GM23338 (cell line): ENCODE data around the gene ADPRH. TPM values are rescaled to one million over a fixed set of nuclear protein-coding genes. Genes with fewer than 3 reads are reported as not detected.

Source experiments
- ATAC-seq: fragments of 200-7000 bp; cut with Tn5 transposase; 3 replicates; pipeline ENCODE4 v1.9.1; 2020
- DNase-seq: peaks from one replicate; pipeline ENCODE4 v3.0.0-alpha.2; 2015; ENCODE audit warnings: low spot score
- H2AFZ ChIP-seq: fragments of 200-600 bp; sonication (generic); 2 replicates; pipeline ENCODE4 v1.8.0; 2016; ENCODE audit warnings: antibody characterized with exemption, mild to moderate bottlenecking, moderate library complexity
- H3F3A ChIP-seq: fragments of 200-600 bp; sonication (generic); replicated peaks from 2 replicates; pipeline ENCODE4 v1.8.0; 2017; ENCODE audit warnings: antibody characterized with exemption, mixed run types, low read depth
- H3K27ac ChIP-seq: fragments of 200-600 bp; sonication (generic); 2 replicates; pipeline ENCODE4 v1.6.1; 2016; ENCODE audit warnings: low read depth
- H3K27me3 ChIP-seq: fragments of 200-600 bp; sonication (generic); 2 replicates; pipeline ENCODE4 v1.8.0; 2016; ENCODE audit warnings: mild to moderate bottlenecking, mixed run types, moderate library complexity; ENCODE audit not compliant: insufficient read depth
- H3K36me3 ChIP-seq: fragments of 200-600 bp; sonication (generic); 2 replicates; pipeline ENCODE4 v1.8.0; 2016; ENCODE audit warnings: mild to moderate bottlenecking; ENCODE audit not compliant: insufficient read depth
- H3K4me1 ChIP-seq: fragments of 200-600 bp; sonication (generic); 2 replicates; pipeline ENCODE4 v1.8.0; 2016; ENCODE audit warnings: mild to moderate bottlenecking, moderate library complexity; ENCODE audit not compliant: insufficient read depth
- H3K4me2 ChIP-seq: fragments of 200-600 bp; sonication (generic); 2 replicates; pipeline ENCODE4 v1.7.1; 2017; ENCODE audit warnings: mixed run types
- H3K4me3 ChIP-seq: fragments of 200-600 bp; sonication (generic); 2 replicates; pipeline ENCODE4 v1.6.1; 2016; ENCODE audit warnings: mixed run types
- H3K79me2 ChIP-seq: fragments of 200-600 bp; sonication (generic); replicated peaks from 2 replicates; pipeline ENCODE4 v1.8.0; 2017; ENCODE audit warnings: mild to moderate bottlenecking; ENCODE audit not compliant: insufficient read depth
- H3K9me2 ChIP-seq: fragments of 200-600 bp; sonication (generic); 2 replicates; pipeline ENCODE4 v1.8.0; 2017; ENCODE audit not compliant: insufficient read depth
- H4K20me1 ChIP-seq: fragments of 200-600 bp; sonication (generic); replicated peaks from 2 replicates; pipeline ENCODE4 v1.8.0; 2017; ENCODE audit warnings: mild to moderate bottlenecking; ENCODE audit not compliant: insufficient read depth
- H3K27ac Mint-ChIP-seq: 2 replicates; pipeline ENCODE4 v1.8.0; 2020; ENCODE audit warnings: inconsistent platforms, mild to moderate bottlenecking, moderate library complexity, mixed read lengths
- H3K27me3 Mint-ChIP-seq: 3 replicates; pipeline ENCODE4 v1.8.0; 2022; ENCODE audit warnings: low read depth, mild to moderate bottlenecking, moderate library complexity, mixed read lengths, inconsistent platforms; ENCODE audit not compliant: insufficient read depth, poor library complexity
- H3K36me3 Mint-ChIP-seq: 3 replicates; pipeline ENCODE4 v1.8.0; 2021; ENCODE audit warnings: low read depth, mild to moderate bottlenecking, inconsistent platforms, moderate library complexity, mixed read lengths
- H3K4me1 Mint-ChIP-seq: 3 replicates; pipeline ENCODE4 v1.8.0; 2020; ENCODE audit warnings: mild to moderate bottlenecking, inconsistent platforms, mixed read lengths
- H3K4me3 Mint-ChIP-seq: 3 replicates; pipeline ENCODE4 v1.8.0; 2021; ENCODE audit warnings: moderate library complexity, mild to moderate bottlenecking, inconsistent platforms, mixed read lengths
- H3K9me3 Mint-ChIP-seq: 3 replicates; pipeline ENCODE4 v1.8.0; 2020; ENCODE audit warnings: moderate library complexity, mild to moderate bottlenecking, inconsistent platforms, mixed read lengths
- CREB1 ChIP-seq: fragments of 250-450 bp; sonication (Bioruptor Pico); IDR thresholded peaks from 2 replicates; pipeline ENCODE4 v1.5.0; 2020; ENCODE audit warnings: low read depth, mild to moderate bottlenecking, moderate library complexity
- CTCF ChIP-seq, 2 experiments: fragments of 200-600 bp in 1 of 2; sonication (generic) in 1 of 2; conservative IDR thresholded peaks; 2 replicates each; pipeline versions ENCODE4 v1.5.1 to v1.6.1; 2016 to 2017; ENCODE audit warnings: antibody characterized with exemption in 2 of 2, low read depth in 2 of 2, mild to moderate bottlenecking in 2 of 2, moderate library complexity in 1 of 2
- ETS1 ChIP-seq: IDR thresholded peaks from 2 replicates; pipeline ENCODE4 v1.6.1; 2016; ENCODE audit warnings: antibody characterized with exemption
- EZH2 ChIP-seq: fragments of 200-600 bp; sonication (generic); IDR thresholded peaks from one replicate; pipeline ENCODE4 v1.8.0; 2017; ENCODE audit warnings: antibody characterized with exemption, mild to moderate bottlenecking, low read depth; ENCODE audit not compliant: unreplicated experiment
- EZH2phosphoT487 ChIP-seq: fragments of 200-600 bp; sonication (generic); IDR thresholded peaks from one replicate; pipeline ENCODE4 v1.8.1; 2018; ENCODE audit warnings: antibody characterized with exemption; ENCODE audit not compliant: unreplicated experiment
- JUNB ChIP-seq: IDR thresholded peaks from one replicate; pipeline ENCODE4 v1.6.1; 2016; ENCODE audit warnings: antibody characterized with exemption; ENCODE audit not compliant: unreplicated experiment
- NANOG ChIP-seq: IDR thresholded peaks from 2 replicates; pipeline ENCODE4 v1.6.1; 2016; ENCODE audit warnings: antibody characterized with exemption, borderline replicate concordance
- POLR2AphosphoS5 ChIP-seq: IDR thresholded peaks from 2 replicates; pipeline ENCODE4 v1.6.1; 2016; ENCODE audit warnings: antibody characterized with exemption, low read depth
- REST ChIP-seq: IDR thresholded peaks from one replicate; pipeline ENCODE4 v1.6.1; 2018; ENCODE audit warnings: antibody characterized with exemption; ENCODE audit not compliant: unreplicated experiment
- STAT1 ChIP-seq: IDR thresholded peaks from one replicate; pipeline ENCODE4 v1.6.1; 2016; ENCODE audit warnings: antibody characterized with exemption; ENCODE audit not compliant: unreplicated experiment
- ZNF114 ChIP-seq: fragments of 250-450 bp; sonication (Bioruptor Pico); IDR thresholded peaks from 2 replicates; pipeline ENCODE4 v1.5.0; 2020; ENCODE audit warnings: mild to moderate bottlenecking, moderate library complexity
- ZNF331 ChIP-seq: fragments of 250-450 bp; sonication (Bioruptor Pico); IDR thresholded peaks from 2 replicates; pipeline ENCODE4 v1.5.0; 2020; ENCODE audit warnings: low read depth, mild to moderate bottlenecking, moderate library complexity
- ZNF462 ChIP-seq: fragments of 250-450 bp; sonication (Bioruptor Pico); IDR thresholded peaks from 2 replicates; pipeline ENCODE4 v1.5.0; 2020; ENCODE audit warnings: mild to moderate bottlenecking, moderate library complexity
- polyA plus RNA-seq: library from polyadenylated mRNA; unstranded; fragments of >200 nt; fragmentation: Nextera tagmentation; extraction: Ambion mirVana; gene quantifications from 2 replicates; pipeline ENCODE4 v1.2.1, GENCODE V29; 2016
- total RNA-seq: library from RNA; depleted of rRNA; stranded (reverse); fragments of >200 nt; shearing (Covaris generic); gene quantifications from 2 replicates; pipeline ENCODE4 v1.2.3, GENCODE V29; 2014

The ADPRH gene
- total and polyA plus RNA-seq, 2 experiments from 2014 or later = 1.2 to 3.4 TPM

- Histone ChIP-seq H3K9me2 (no peaks in the 10 kb centered on the region), H3K4me1 (no peaks in the 10 kb centered on the region), H3K27ac (no peak overlapping the region), H3K4me2 (no peak overlapping the region), H4K20me1 (no peaks in the 10 kb centered on the region), H3K4me3 (no peak overlapping the region), H3F3A (no peaks in the 10 kb centered on the region), H3K36me3 (no peaks in the 10 kb centered on the region), H3K27me3 (no peaks in the 10 kb centered on the region), H2AFZ (no peak overlapping the region), H3K79me2 (no peaks in the 10 kb centered on the region)
- no peaks in the 10 kb centered on the region for H3K4me1 Mint-ChIP-seq
- H3K27ac Mint-ChIP-seq = no peak overlapping the region
- DNase-seq = no peak
- H3K4me3 Mint-ChIP-seq = no peak overlapping the region
- TF ChIP-seq NANOG (no peak), CREB1 (no peak), ZNF114 (CRISPR knock-in tag) (no peak), REST (no peak), EZH2 (no peak), ZNF462 (CRISPR knock-in tag) (no peak), ETS1 (no peak), ZNF331 (CRISPR knock-in tag) (no peak), JUNB (no peak), STAT1 (no peak), CTCF (conservative IDR thresholded peaks at IDR 0.05; ENCODE audit: low read depth in 2 of 2) (no peak), POLR2AphosphoS5 (no peak), EZH2phosphoT487 (no peak)
- H3K36me3 Mint-ChIP-seq = no peaks in the 10 kb centered on the region
- ATAC-seq = no peak
- H3K9me3 Mint-ChIP-seq = no peaks in the 10 kb centered on the region
- peaks cover 2% of the 10 kb centered on the region for H3K27me3 Mint-ChIP-seq
These were observed 37.7 kb upstream of the ADPRH start for GRCh38 chr3:119541547-119541946.
